Stimulated activated CD4-positive, alpha-beta T cell treated with anti-CD3 and anti-CD28 coated beads, Interleukin-15, amount 100 ng/mL, for 48 hours (primary cell): Measurements from ENCODE around the gene C16orf87.

ENCODE experiments used
- DNase-seq, 2 donors: peaks; one replicate each; pipeline ENCODE4 v3.0.0-alpha.2; 2020; ENCODE audit warnings: low read depth in 2 of 2

The C16orf87 gene

GRCh38 chr16:46843898-46844642 lies 13.1 kb upstream of the C16orf87 start:
- DNase-seq, result no peak

- DNase-seq, result no peak
Measured at GRCh38 chr16:46842192-46842895, 11.4 kb upstream of the C16orf87 start.

GRCh38 chr16:46839986-46840443 lies 9.0 kb upstream of the C16orf87 start:
- no peak for DNase-seq

GRCh38 chr16:46836534-46837530 lies 5.9 kb upstream of the C16orf87 start:
- no peak for DNase-seq

GRCh38 chr16:46833460-46833800 lies 2.5 kb upstream of the C16orf87 start:
- DNase-seq, result no peak

- DNase-seq, result no peak
Measured at GRCh38 chr16:46832757-46833459, 1.9 kb upstream of the C16orf87 start.

GRCh38 chr16:46830417-46830901 lies 521 bp downstream of the C16orf87 start:
- peak in 1 of 2 donors; percentile 6 for DNase-seq

- DNase-seq, result no peak
Measured at GRCh38 chr16:46828943-46829342, 2.0 kb downstream of the C16orf87 start.

GRCh38 chr16:46828292-46828691 lies 2.7 kb downstream of the C16orf87 start:
- no peak for DNase-seq

GRCh38 chr16:46826631-46827030 lies 4.3 kb downstream of the C16orf87 start:
- no peak for DNase-seq

- DNase-seq, result peak in 1 of 2 donors; percentile 23
Measured at GRCh38 chr16:46822270-46822669, 8.7 kb downstream of the C16orf87 start.

GRCh38 chr16:46817961-46818360 lies 13.0 kb downstream of the C16orf87 start:
- no peak for DNase-seq

GRCh38 chr16:46814790-46815189 lies 16.2 kb downstream of the C16orf87 start:
- no peak for DNase-seq

GRCh38 chr16:46813611-46814010 lies 17.4 kb downstream of the C16orf87 start:
- no peak for DNase-seq

GRCh38 chr16:46812781-46813540 lies 18.0 kb downstream of the C16orf87 start:
- no peak for DNase-seq

GRCh38 chr16:46811682-46812081 lies 19.3 kb downstream of the C16orf87 start:
- DNase-seq, result no peak

- DNase-seq, result no peak
Measured at GRCh38 chr16:46808997-46809396, 22.0 kb downstream of the C16orf87 start.

GRCh38 chr16:46807336-46807735 lies 23.6 kb downstream of the C16orf87 start:
- no peak for DNase-seq

GRCh38 chr16:46803373-46803772 lies 27.6 kb downstream of the C16orf87 start:
- DNase-seq, result no peak

GRCh38 chr16:46801428-46802049 lies 29.4 kb downstream of the C16orf87 start:
- no peak for DNase-seq
